ENCODE data around the gene HOXD8.

HOXD8 gene

DNA sequence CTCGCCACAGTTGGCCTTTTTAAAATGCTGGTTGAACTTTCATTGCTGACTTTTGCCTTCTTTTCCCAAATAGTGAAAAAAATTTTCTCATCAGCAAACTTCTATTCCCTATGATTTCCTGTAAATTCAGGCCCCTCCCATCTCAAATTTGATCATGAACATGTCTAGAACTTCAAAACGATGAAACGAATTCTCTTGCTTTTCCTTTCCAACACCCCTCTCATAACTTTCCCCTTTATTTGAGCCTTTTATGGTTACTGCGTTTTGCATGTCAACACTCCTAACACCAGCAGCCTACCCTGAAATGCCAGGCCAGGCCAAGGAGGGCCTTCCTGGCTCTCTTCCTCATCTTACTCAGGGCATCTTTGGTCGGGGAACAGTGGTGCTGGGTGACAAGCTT, 38.6 kb upstream of the HOXD8 start:
- no peak for DNase-seq (ENCODE audit: low read depth in 2 of 2)

DNA sequence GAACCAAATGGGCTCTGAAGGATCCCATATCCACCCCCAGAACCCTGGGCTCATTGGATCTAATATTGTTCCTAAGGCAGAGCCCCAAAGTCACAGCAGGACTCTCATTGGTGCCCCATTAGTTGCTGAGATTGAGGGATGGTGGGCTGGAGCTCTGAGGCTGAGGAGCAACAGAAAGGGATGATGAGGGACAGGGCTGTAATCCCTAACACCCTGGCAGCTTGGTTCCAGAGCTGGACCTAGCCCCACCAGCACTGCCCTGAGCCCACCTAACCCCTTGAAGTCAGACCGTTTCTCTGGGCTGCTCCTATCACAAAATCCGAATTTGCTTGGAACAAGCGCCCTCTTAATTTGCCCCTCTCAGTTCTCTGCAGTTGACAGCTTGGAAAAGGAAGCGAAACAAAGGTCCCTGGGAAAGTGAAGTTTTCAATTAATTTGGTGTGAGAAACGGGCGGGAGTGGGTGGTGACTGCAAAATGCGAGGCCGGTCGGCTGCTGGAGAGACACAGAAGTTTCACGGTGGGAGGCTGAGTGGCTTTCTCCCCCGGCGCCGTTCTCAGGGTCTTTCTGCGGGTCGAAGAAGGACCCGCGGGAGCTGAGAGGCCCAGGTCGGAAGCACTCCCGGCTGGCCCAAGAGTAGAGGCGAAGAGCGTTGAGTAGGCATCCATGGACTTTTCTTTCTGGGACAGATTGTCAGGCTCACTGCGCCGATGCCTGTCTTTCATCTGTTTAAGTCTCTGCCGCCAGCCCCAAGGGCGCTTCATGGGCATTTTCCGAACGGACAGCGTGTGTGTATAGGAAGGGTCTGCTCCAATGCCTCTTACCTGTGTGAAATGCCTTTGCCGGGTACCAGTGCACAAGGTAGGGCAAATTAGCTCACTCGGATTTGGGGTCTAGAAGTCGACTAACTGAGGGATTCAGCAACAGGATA, 37.9 kb upstream of the HOXD8 start:
- no peak for DNase-seq (ENCODE audit: low read depth in 2 of 2)

DNA sequence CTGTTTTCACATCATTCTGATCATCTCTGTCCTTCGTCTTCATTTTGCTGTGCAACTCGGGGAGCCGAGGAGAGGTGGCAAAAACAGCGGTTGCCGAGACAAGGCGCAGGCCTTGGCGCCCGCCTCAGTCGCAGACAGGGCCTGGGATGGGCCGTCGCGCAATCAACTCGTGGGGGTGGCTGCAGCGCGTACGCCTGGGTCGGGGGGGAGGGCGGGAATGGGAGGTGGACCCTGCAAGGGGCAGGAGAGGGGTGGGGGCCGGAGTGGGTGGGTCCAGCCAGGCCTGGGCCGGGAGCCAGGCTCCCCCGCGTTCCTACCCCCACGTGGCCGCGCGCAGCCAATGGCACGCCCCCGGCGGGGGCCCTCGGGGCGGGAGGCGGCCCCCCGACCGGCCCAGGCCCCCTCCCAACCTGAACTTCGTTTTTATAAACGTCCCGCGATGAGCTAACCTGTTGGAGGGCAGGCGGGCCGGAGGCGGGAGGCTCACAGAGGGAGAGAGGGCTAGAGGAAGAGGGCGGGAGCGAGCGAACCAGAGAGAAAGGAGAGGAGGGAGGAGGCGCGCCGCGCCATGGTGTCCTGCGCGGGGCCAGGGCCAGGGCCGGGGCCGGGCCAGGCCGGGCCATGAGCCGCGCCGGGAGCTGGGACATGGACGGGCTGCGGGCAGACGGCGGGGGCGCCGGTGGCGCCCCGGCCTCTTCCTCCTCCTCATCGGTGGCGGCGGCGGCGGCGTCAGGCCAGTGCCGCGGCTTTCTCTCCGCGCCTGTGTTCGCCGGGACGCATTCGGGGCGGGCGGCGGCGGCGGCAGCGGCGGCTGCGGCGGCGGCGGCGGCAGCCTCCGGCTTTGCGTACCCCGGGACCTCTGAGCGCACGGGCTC, 37.0 kb upstream of the HOXD8 start, which contains the start of gene HOXD13:
HOXD13 (plus strand) TSS at position 452 of the 875 bp plus-strand sequence; CDS start at position 622, 170 bp downstream.
- no peak for DNase-seq (ENCODE audit: low read depth in 2 of 2)

DNA sequence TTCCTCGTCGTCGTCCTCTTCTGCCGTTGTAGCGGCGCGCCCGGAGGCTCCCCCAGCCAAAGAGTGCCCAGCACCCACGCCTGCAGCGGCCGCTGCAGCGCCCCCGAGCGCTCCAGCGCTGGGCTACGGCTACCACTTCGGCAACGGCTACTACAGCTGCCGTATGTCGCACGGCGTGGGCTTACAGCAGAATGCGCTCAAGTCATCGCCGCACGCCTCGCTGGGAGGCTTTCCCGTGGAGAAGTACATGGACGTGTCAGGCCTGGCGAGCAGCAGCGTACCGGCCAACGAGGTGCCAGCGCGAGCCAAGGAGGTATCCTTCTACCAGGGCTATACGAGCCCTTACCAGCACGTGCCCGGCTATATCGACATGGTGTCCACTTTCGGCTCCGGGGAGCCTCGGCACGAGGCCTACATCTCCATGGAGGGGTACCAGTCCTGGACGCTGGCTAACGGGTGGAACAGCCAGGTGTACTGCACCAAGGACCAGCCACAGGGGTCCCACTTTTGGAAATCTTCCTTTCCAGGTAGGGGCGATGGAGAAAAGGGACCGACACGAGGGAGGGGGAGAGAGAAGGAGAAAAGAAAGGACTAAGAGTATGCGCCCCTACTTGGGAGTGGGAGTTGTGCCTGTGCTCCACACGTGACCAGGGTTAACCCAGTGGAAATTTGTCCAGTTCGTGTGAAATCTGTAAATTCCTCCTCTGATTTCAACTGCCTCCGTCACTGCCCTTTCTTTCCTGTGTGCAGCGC, 36.2 kb upstream of the HOXD8 start:
- DNase-seq (ENCODE audit: low read depth in 2 of 2): no peak

DNA sequence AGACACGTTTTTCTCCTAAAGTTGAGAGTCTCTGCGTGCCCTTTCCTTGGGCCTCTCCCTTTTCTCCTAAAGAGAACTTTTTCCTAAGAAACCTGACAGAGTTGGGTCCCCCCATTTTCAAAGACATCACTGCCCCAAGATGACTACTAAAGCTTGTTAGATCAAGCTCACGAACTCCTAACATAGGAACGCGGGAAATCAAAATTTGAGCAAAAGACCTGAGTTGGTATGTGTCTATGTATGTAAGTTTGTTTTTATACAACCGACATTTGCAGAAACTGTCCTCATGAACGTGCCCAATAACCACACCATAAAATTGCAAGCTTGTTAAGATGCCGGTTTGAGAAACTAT, 35.6 kb upstream of the HOXD8 start:
- DNase-seq (ENCODE audit: low read depth in 2 of 2): no peak

DNA sequence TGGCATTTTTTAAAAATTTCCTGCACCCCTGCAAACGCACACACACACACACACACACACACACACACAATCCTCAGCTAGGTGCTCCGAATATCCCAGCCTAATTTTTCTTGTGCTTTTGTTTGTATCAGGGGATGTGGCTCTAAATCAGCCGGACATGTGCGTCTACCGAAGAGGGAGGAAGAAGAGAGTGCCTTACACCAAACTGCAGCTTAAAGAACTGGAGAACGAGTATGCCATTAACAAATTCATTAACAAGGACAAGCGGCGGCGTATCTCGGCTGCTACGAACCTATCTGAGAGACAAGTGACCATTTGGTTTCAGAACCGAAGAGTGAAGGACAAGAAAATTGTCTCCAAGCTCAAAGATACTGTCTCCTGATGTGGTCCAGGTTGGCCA, 35.2 kb upstream of the HOXD8 start:
- DNase-seq (ENCODE audit: low read depth in 2 of 2): no peak

DNA sequence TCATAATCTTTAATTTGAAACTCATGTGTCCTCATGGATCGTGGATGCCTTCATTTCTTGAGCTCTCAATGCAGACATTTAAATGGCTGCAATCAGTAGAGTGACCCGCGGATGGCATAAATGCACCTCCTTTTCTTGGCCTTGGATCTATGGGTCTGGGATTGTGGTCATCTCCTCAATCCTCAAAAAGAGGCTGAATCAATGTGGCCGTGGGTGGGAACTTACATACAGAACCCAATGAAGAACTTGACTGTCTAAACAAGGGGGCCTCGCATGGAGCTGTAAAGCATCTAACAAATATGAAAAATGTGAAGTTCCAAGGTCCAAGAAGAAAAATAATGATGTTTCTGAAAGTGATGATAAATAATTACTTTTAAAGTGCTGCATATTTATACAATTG, 34.1 kb upstream of the HOXD8 start:
- no peak for DNase-seq (ENCODE audit: low read depth in 2 of 2)

DNA sequence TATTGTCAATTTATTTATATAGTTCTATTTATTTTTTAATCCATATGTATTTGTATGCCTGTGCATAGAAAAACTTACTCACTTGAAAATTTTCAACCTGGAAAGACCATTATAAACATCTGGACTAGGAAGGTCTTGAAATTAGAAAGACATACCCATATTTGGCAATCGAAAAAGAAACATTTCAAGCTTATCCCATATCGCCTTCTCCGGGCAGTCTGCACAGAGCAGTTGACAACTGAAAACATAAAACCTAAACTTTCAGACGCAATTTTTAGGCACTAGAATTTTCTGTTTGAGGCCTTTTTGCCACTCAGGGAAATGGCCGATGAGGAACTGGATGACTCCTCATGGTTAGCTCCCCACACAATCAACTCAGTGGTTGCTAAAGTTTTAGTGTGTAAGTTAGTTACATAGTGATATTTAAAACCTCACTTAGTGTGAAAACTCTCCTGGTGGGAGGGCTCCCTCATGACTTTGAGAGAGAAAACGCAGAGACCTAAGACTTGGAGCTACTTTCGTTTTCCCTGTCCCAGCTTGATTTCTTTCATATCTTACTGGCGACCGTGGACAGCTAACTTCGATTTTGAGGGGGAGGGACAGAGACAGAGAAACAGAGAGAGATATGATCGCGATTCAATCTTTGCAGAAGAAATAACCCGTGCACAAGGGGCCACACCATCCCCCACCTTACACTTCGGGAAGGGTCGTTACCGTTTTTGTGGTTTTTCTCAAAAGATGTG, 33.1 kb upstream of the HOXD8 start:
- no peak for DNase-seq (ENCODE audit: low read depth in 2 of 2)

DNA sequence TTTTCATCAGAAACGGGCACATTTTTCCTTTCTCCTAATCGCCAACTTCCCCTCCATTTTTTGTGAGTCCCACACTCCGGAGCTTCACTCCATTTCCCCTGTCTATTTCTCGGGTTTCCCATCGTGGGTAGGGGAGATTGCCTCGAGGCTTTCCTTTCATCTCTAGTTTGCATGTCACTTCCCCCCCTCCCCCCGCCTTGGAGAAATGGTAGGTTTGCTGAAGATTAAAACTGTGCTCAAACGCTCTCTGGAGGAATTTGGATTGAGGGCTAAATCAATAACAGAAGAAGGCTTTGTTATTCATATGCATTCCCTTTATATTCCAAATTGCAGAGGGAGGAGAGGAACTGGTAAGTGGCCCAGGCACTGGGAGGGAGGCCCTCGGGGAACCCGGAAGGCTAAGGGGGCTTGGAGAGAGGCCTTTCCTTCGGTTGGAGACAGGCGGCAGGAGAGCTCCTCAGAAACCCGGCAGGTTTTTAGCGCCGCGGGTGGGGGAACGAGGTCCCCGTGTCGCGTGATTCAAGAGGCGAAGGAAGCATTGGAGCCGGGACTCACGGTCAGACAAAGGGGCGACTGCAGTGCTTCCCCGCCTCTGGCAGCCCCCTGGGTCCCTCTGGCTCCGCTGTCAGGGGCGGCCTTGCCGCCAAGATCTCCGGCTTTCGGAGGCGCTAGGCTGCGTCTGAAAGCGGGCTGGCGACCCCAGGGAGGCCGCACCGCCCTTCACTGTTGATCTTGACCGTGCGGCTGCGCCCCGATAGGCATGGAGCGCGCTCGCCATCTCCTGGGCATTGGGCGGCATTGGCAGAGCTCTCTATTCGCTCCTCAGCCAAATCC, 32.3 kb upstream of the HOXD8 start:
- peak; percentile 31 for DNase-seq (ENCODE audit: low read depth in 2 of 2)

DNA sequence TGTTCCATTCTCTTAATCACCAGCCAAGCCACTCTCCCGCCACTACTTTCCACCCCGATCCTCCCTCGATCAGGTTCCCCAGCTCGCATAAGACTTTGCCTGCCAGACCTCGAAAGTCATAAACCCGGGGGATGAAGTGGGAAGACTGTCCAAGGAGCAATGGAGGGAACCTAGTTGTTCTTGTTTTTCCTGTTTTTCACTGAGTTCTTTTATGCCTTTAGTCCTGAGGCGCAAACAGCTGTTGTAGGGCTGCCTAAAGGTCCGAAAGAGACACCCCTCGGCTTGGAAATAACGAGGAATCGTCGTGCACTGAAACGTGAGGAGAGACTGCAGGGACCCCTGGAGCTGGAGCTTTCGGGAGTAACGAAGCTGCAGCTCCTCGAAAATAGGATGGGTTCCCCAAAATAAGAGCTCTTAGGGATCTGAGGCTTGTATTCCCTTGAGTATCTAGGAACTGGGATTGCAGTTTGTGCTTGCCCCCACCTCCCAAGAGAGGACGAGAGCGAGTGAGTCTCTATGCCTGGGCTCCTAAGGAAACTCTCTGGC, 31.6 kb upstream of the HOXD8 start:
- no peak for DNase-seq (ENCODE audit: low read depth in 2 of 2)

DNA sequence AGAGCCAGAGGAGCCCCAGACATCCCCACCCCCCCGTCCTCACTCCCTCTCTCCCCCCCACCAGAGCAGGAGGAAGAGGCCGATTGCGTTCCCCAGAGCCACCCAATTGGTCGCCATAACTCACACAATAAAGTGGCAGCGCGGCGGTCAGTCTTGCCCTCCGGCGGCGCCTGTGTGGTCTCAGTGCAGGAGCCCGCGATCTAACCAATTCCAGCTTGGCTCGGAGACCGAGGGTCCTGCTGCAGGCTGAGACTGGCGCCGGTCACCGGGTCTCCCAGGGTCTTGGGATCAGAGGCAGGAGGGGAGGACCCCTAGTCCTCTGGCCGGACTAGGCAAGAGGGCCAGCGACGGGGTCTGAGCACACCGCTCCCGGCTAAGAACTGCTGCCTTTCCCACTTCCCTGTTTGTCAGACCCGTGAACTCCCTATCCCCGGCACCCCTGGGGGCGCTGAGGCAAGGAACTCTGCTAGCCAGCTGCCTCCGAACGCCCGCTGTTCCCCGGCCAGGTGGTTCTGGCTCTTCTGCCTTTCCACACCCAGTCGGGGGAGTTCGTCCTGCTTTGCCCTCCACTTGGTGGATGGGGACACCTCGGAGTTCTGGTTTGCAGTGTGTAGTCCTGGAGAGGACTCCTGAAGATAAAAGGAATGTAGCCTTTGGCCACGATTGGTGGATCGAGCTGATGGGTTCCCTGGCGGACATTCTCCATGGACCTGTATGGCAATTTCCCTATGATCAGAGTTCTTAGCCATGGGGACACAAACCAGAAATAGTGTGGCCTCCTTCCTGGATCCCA, 30.9 kb upstream of the HOXD8 start:
- DNase-seq (ENCODE audit: low read depth in 2 of 2): no peak

DNA sequence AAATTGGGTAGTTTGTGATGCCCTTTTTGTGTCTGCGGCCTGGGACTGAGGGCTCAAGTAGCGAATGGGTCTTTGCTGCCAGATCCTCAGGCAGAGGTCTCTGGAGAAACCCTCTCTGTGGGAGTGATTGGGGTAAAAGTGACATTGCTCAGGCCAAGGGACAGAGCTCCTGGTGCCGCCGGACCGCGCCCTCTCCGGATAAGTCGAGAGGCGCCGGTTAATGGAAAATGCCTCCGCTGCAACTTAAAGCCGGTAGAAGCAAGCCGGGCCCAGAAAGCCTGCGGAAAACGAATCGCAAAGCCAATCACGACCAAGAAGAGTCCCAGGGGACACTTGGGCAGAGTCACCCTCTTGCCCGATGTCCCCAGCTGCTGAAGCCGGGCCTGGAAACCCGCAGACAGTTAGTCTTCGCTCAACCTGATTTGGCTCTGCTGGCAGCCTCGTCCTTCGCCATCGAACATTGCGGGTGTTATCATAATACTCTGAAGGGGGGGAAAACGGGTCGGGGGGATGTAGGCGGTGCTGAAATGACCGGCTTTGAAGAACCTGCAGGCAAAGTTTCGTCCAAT, 30.3 kb upstream of the HOXD8 start:
- DNase-seq (ENCODE audit: low read depth in 2 of 2): no peak

DNA sequence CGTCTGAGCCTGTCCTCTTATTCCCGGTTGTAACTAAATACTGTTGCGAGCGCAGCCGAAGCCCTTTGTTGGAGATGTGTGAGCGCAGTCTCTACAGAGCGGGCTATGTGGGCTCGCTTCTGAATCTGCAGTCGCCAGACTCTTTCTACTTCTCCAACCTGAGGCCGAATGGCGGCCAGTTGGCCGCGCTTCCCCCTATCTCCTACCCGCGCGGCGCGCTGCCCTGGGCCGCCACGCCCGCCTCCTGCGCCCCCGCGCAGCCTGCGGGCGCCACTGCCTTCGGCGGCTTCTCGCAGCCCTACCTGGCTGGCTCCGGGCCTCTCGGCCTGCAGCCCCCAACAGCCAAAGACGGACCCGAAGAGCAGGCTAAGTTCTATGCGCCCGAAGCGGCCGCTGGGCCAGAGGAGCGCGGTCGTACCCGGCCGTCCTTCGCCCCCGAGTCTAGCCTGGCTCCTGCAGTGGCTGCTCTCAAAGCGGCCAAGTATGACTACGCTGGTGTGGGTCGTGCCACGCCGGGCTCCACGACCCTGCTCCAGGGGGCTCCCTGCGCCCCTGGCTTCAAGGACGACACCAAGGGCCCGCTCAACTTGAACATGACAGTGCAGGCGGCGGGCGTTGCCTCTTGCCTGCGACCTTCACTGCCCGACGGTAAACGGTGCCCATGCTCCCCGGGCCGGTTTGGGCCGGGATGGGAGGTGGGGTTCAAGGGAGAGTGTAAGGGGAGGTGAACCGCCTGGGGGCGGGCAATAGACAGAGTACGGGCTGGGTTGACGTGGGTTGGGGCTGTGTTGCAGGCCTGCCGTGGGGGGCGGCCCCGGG, 29.6 kb upstream of the HOXD8 start, which contains the start of gene HOXD12:
HOXD12 (plus strand) TSS at position 68 of the 819 bp plus-strand sequence; CDS start at position 75, 7 bp downstream.
- DNase-seq (ENCODE audit: low read depth in 2 of 2): no peak

DNA sequence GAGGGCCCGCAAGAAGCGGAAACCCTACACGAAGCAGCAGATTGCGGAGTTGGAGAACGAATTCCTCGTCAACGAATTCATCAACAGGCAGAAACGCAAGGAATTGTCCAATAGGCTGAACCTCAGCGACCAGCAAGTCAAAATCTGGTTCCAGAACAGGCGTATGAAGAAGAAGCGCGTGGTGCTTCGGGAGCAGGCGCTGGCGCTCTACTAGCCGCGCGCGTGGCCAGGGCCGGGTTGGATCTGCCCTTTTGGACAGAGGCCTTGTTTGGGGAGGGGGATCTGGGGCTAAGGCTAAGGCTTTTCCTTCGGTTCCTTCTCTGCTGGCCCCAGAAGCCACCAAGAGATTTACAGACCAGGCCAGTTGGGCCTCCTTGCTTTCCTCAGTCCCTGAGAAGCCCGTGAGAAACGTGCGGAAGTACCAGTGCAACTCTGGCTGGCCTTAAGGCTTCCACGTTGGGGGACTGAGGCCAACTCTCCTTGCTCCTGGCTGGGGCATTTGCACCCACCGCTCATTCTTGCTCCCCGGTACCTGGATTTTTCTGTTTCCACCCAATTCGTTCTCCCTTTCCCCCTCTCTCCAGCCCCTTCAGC, 28.9 kb upstream of the HOXD8 start:
- DNase-seq (ENCODE audit: low read depth in 2 of 2): no peak

DNA sequence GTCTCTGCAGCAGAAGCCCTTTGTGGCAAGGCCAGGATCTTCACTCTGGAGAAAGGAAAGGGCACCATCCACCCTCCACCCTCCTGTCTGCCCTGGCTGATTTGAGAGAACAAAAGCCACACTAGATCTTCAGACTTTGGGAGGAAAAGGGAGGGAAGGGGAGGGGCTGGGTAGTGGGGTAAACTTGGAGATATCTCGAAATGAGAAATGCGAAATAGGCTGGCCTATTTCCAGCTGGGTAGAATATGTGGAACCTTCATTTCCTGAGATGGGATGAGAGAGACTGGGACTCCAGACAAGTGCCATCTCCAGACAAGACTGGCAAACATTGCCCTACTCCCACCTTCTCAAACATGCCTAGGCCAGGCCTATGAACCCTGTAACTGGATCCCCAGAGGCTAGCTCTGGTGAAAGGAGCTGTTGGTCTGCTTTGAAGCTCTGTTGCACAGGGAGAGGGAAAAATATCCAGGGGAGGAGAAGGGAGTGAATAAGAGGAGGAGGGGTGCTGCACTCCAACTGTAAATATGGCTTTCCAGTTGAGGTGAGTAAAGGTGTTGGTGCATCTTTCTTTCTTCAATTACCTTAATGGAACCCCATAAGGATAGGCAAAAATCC, 28.2 kb upstream of the HOXD8 start:
- no peak for DNase-seq (ENCODE audit: low read depth in 2 of 2)

DNA sequence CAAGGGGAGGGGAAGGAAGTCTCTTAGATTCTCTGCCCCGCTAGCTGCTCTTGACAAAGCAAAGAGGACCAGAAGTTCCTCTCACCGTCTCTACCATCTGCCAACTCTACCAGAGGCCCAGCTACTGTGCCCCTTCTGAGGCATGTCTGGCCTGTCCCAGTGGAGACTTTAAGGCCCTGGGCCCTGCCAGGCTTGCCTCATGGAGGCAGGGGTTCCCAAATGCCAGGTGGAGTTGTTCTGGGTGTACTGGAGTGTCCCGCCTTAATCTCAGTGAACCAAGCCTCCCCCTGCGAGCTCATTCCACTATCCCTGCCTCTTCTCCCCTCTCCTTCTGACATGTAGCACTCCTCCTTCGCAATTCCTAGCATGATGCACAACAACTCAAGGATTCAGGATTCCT, 27.7 kb upstream of the HOXD8 start:
- DNase-seq (ENCODE audit: low read depth in 2 of 2): no peak

DNA sequence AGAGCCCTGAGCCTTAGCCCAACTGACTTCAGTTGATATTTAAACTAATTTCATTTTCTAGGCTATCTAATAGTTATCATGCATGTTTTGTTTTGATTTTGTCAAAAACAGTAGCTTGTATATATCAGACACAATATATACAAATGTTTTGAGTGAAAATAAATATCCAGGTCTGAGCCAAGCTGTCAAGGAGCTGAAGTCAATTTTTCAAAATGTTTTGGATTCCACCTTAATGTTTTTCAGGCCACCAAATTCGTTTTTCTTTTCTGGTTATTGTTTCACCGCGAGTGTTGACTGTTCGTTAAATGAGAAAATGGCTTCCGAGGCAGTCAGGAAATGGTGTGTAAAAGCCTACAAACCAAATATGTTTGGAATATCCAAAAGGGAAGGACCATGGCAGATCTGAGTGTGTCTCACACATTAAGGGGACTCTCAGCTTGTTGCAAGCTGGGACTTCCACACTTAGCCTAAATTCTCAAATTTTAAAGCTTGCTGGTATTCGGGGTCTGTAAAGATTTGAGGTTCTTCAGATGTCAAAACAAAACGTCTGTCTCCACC, 27.1 kb upstream of the HOXD8 start:
- no peak for DNase-seq (ENCODE audit: low read depth in 2 of 2)

Measured in stimulated activated CD8-positive, alpha-beta memory T cell treated with anti-CD3 and anti-CD28 coated beads, Interleukin-15, amount 100 ng/mL, for 48 hours (primary cell).